SK-N-SH (cell line): ENCODE results near the gene TIGD2.

ENCODE experiments used
- CHD2 ChIP-seq: fragments of 150-350 bp; IDR thresholded peaks from 2 replicates; pipeline ENCODE4 v1.6.1; 2018; ENCODE audit warnings: low read length; ENCODE audit not compliant: partially characterized antibody
- CTCF ChIP-seq: fragments of 200-600 bp; sonication (generic); IDR thresholded peaks from 2 replicates; pipeline ENCODE4 v1.6.1; 2017; ENCODE audit warnings: antibody characterized with exemption, mild to moderate bottlenecking, moderate library complexity
- ELF1 ChIP-seq: IDR thresholded peaks from 2 replicates; pipeline ENCODE4 v1.4.0; 2012
- EP300 ChIP-seq, 2 experiments: IDR thresholded peaks; 2 replicates each; pipeline versions ENCODE4 v1.4.0 to v1.6.1; 2012; ENCODE audit warnings: borderline replicate concordance in 1 of 2, low read depth in 1 of 2, low read length in 1 of 2
- GABPA ChIP-seq: IDR thresholded peaks from 2 replicates; pipeline ENCODE4 v1.4.0; 2012; ENCODE audit warnings: low read depth, mild to moderate bottlenecking
- JUND ChIP-seq: IDR thresholded peaks from 2 replicates; pipeline ENCODE4 v1.4.0; 2012
- NRF1 ChIP-seq: IDR thresholded peaks from 2 replicates; pipeline ENCODE4 v1.6.1; 2012; ENCODE audit warnings: low read depth, mild to moderate bottlenecking, low read length
- POLR2AphosphoS5 ChIP-seq: IDR thresholded peaks from 2 replicates; pipeline ENCODE4 v1.6.1; 2012; ENCODE audit warnings: low read depth, low read length
- RAD21 ChIP-seq: IDR thresholded peaks from 2 replicates; pipeline ENCODE4 v1.6.1; 2012; ENCODE audit warnings: mild to moderate bottlenecking, low read length
- SIN3A ChIP-seq: IDR thresholded peaks from 2 replicates; pipeline ENCODE4 v1.6.1; 2012; ENCODE audit warnings: low read depth, mild to moderate bottlenecking, low read length, moderate library complexity, borderline replicate concordance
- TAF1 ChIP-seq: IDR thresholded peaks from 2 replicates; pipeline ENCODE4 v1.6.1; 2012; ENCODE audit warnings: low read depth, mild to moderate bottlenecking, low read length, moderate library complexity, borderline replicate concordance
- TEAD4 ChIP-seq: IDR thresholded peaks from 2 replicates; pipeline ENCODE4 v1.4.0; 2012; ENCODE audit warnings: mild to moderate bottlenecking, borderline replicate concordance; ENCODE audit not compliant: insufficient read depth
- USF2 ChIP-seq: fragments of 150-350 bp; IDR thresholded peaks from 2 replicates; pipeline ENCODE4 v1.6.1; 2017; ENCODE audit warnings: antibody characterized with exemption, low read length, low read depth, borderline replicate concordance
- ZBTB33 ChIP-seq: IDR thresholded peaks from 2 replicates; pipeline ENCODE4 v1.4.0; 2012; ENCODE audit warnings: low read depth, borderline replicate concordance

GRCh38 chr4:89078300-89078699, 33.0 kb upstream of the TIGD2 start:
- no peak for TF ChIP-seq CTCF
- TF ChIP-seq TAF1 = no peak
- no peak for TF ChIP-seq SIN3A
- no peak for TF ChIP-seq USF2
- no peak for TF ChIP-seq POLR2AphosphoS5
- TF ChIP-seq ELF1 = no peak
- no peak for TF ChIP-seq ZBTB33
- TF ChIP-seq CHD2 = no peak
- TF ChIP-seq TEAD4 = no peak
- no peak for TF ChIP-seq RAD21
- TF ChIP-seq JUND = no peak
- no peak for TF ChIP-seq NRF1
- TF ChIP-seq GABPA = no peak
- TF ChIP-seq EP300 (IDR thresholded peaks at IDR 0.05; ENCODE audit: borderline replicate concordance in 1 of 2, low read depth in 1 of 2, low read length in 1 of 2) = no peak
